ENCODE measurements around the gene KRT31.

DNA sequence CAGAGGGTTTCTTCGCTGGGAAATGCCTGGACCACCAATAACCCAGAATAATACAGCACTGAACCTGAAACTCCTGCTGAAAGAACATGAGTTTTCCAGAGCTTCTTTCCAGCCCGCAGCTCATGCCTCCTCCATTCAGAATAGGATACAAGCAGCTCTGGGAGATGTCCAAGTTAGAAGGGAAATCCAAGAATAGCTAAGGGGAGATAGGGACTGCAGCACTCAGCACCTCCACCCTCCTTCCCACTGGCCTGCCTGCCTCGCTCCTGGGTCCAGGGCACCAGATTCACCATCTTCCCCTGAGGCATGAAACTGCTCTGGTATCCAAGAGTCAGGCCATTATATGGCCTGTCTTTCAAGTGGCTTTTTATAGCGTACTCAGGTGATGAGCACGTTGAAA is 4.1 kb downstream of the KRT31 start:
- TF ChIP-seq EZH2 (IDR thresholded peaks at IDR 0.05; ENCODE audit: borderline replicate concordance, low read length): no peak
- TF ChIP-seq, protein P1, sequence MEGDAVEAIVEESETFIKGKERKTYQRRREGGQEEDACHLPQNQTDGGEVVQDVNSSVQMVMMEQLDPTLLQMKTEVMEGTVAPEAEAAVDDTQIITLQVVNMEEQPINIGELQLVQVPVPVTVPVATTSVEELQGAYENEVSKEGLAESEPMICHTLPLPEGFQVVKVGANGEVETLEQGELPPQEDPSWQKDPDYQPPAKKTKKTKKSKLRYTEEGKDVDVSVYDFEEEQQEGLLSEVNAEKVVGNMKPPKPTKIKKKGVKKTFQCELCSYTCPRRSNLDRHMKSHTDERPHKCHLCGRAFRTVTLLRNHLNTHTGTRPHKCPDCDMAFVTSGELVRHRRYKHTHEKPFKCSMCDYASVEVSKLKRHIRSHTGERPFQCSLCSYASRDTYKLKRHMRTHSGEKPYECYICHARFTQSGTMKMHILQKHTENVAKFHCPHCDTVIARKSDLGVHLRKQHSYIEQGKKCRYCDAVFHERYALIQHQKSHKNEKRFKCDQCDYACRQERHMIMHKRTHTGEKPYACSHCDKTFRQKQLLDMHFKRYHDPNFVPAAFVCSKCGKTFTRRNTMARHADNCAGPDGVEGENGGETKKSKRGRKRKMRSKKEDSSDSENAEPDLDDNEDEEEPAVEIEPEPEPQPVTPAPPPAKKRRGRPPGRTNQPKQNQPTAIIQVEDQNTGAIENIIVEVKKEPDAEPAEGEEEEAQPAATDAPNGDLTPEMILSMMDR (IDR thresholded peaks at IDR 0.05; ENCODE audit: low read length): no peak
